ENCODE results near the gene NAA50. TPM values are rescaled to one million over a fixed set of nuclear protein-coding genes. Genes with fewer than 3 reads are reported as not detected.

Gene NAA50
- total and polyA plus RNA-seq, 3 donors from 2014 or later = 100.0 to 174 (median 139) TPM

GRCh38 chr3:113712129-113712528 is 33.9 kb downstream of the NAA50 start:
- Histone ChIP-seq H3K4me3 (no peak overlapping the region), H3K9me3 (no peaks in the 10 kb centered on the region), H3K27me3 (no peaks in the 10 kb centered on the region), H3K27ac (no peak overlapping the region), H3K36me3 (ENCODE audit: low read depth, missing control alignments) (no peaks in the 10 kb centered on the region), H3K4me1 (peaks cover 8% of the 10 kb centered on the region)
- TF ChIP-seq CTCF (IDR thresholded peaks at IDR 0.05) (no peak), POLR2A (IDR thresholded peaks at IDR 0.05) (no peak)
- intact Hi-C loops (cut with DNase I; ENCODE audit: low total_unique reads) = no loop called here
- no peak for DNase-seq
- WGBS, 2 donors = 50 to 52% methylated on average over 3 of the region's 3 CpGs

- TF ChIP-seq CTCF (IDR thresholded peaks at IDR 0.05) = no peak
- no peak for TF ChIP-seq POLR2A (IDR thresholded peaks at IDR 0.05)
- Histone ChIP-seq H3K4me1 (no peaks in the 10 kb centered on the region), H3K4me3 (no peak overlapping the region), H3K36me3 (ENCODE audit: low read depth, missing control alignments) (no peaks in the 10 kb centered on the region), H3K27me3 (no peaks in the 10 kb centered on the region), H3K27ac (no peak overlapping the region), H3K9me3 (no peaks in the 10 kb centered on the region)
- intact Hi-C loops (cut with DNase I; ENCODE audit: low total_unique reads) = no loop called here
- WGBS, 2 donors = 87 to 91% methylated on average over 4 of the region's 4 CpGs
- no peak for DNase-seq
Observed at GRCh38 chr3:113707835-113708234, 38.2 kb downstream of the NAA50 start.

GRCh38 chr3:113698956-113699355 is 47.1 kb downstream of the NAA50 start:
- WGBS, 2 donors = 18 to 22% methylated on average over 17 to 24 of the region's 24 CpGs
- peak; percentile 29 for DNase-seq
- Histone ChIP-seq H3K4me3 (peak overlapping the region in 1 of 2 donors; percentile 36), H3K9me3 (no peaks in the 10 kb centered on the region), H3K27ac (peak overlapping the region; percentile 27 to 100), H3K4me1 (peaks cover 15% of the 10 kb centered on the region), H3K27me3 (no peaks in the 10 kb centered on the region), H3K36me3 (ENCODE audit: low read depth, missing control alignments) (no peaks in the 10 kb centered on the region)
- TF ChIP-seq POLR2A (IDR thresholded peaks at IDR 0.05) (no peak), CTCF (IDR thresholded peaks at IDR 0.05) (no peak)
- intact Hi-C loops (cut with DNase I; ENCODE audit: low total_unique reads) = no loop called here

- no peak for DNase-seq
- Histone ChIP-seq H3K9me3 (no peaks in the 10 kb centered on the region), H3K4me3 (no peak overlapping the region), H3K4me1 (peaks cover 18% of the 10 kb centered on the region), H3K27ac (peak overlapping the region; percentile 89 to 100), H3K27me3 (no peaks in the 10 kb centered on the region), H3K36me3 (ENCODE audit: low read depth, missing control alignments) (no peaks in the 10 kb centered on the region)
- 40 to 47% methylated on average over 6 of the region's 6 CpGs for WGBS, 2 donors
- TF ChIP-seq CTCF (IDR thresholded peaks at IDR 0.05) = no peak
- TF ChIP-seq POLR2A (IDR thresholded peaks at IDR 0.05) = no peak
- intact Hi-C loops (cut with DNase I; ENCODE audit: low total_unique reads) = no loop called here
Observed at GRCh38 chr3:113698213-113698742, 47.8 kb downstream of the NAA50 start.

GRCh38 chr3:113697500-113698090 is 48.5 kb downstream of the NAA50 start:
- intact Hi-C loops (cut with DNase I; ENCODE audit: low total_unique reads) = no loop called here
- TF ChIP-seq CTCF (IDR thresholded peaks at IDR 0.05) (no peak), POLR2A (IDR thresholded peaks at IDR 0.05) (no peak)
- no peak for DNase-seq

More at GRCh38 chr3:113697500-113698090, 48.5 kb downstream of the NAA50 start:
- Histone ChIP-seq H3K4me1 (peaks cover 18% of the 10 kb centered on the region), H3K36me3 (ENCODE audit: low read depth, missing control alignments) (no peaks in the 10 kb centered on the region), H3K9me3 (no peaks in the 10 kb centered on the region), H3K4me3 (peak overlapping the region; percentile 91 to 97), H3K27me3 (no peaks in the 10 kb centered on the region), H3K27ac (peak overlapping the region; percentile 89 to 100)
- 2 to 3% methylated on average over 10 of the region's 10 CpGs for WGBS, 2 donors
